Measurements from ENCODE around the gene NLRC5.
"Not testable (repeated sequence)": the region's sequence is repeated elsewhere in the genome, so short reads cannot be mapped to it uniquely, and the experiment has no call there.

NLRC5 gene

DNA sequence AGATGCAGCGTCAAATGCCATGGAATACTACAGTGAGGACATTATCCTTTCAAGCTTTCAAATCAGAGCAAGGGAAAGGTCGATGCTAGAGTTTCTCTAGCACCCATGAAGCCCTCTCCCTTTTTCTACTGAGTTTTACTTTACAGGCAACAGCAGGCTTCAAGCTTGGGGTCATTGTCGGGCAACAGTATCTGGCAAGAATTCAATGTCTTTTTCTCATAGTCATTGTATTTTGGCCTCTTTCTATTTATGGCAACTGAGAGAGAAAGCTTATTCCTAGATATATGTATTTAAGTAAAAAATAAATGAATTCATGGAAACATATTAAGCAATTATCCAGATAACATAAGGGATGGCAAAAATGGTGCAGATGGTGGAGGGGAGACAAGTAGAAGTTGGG lies 28.0 kb upstream of the NLRC5 start:
- no peak for DNase-seq

DNA sequence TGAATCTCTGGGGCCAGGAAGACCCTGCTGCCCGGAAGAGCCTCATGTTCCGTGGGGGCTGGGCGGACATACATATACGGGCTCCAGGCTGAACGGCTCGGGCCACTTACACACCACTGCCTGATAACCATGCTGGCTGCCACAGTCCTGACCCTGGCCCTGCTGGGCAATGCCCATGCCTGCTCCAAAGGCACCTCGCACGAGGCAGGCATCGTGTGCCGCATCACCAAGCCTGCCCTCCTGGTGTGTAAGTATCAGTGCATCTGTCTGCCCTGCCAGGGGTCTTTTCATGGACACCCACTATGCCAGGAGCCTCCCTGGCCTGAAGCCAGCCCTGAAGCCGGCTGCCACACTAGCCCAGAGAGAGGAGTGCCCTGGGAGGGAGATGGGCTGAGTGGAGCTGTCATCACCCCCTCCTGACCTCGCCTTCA lies 27.5 kb upstream of the NLRC5 start, which contains the start of gene CETP:
Gene CETP, plus strand, starts transcription at position 100 of the 431 bp plus-strand sequence. Its CDS starts 30 bp downstream, at position 130.
- DNase-seq, result no peak

DNA sequence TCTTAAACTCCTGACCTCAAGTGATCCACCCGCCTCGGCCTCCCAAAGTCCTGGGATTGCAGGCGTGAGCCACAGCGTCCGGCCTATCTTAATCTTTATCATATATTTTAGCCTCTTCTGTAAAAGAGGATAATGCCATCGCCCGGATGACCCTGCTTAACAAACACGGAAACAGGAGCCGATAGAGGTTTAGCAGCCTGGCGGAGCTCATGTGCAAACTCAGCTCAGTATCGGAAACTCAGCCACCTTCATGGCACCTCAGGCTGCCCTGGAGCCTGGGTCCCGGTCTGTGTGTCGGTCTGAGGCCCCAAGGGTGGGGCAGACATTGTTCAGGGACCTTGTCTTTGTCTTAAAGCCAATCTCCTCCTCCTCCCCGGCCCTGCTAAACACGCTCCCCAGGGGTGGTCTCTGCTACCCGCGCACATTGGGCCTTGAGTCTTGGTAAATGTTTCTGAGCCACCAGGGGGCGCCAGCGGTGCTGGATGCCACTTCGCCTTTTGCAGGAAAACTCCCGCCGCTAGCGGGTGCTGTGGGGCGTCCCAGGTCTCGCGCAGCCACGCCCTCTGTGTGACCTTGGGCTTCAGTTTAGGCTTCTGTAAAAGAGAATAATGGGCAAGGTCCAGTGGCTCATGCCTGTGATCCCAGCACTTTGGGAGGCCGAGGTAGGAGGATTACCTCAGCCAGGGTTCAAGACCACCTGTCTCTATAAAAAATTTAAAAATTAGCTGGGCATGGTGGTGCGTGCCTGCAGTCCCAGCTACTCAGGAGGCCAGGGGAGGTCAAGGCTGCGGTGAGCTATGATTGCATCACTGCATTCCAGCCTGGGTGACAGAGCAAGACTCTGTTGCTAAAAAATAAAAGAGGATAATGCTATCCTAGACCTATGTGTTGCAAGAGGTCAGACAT lies 24.9 kb upstream of the NLRC5 start:
- DNase-seq, result peak; percentile 89

DNA sequence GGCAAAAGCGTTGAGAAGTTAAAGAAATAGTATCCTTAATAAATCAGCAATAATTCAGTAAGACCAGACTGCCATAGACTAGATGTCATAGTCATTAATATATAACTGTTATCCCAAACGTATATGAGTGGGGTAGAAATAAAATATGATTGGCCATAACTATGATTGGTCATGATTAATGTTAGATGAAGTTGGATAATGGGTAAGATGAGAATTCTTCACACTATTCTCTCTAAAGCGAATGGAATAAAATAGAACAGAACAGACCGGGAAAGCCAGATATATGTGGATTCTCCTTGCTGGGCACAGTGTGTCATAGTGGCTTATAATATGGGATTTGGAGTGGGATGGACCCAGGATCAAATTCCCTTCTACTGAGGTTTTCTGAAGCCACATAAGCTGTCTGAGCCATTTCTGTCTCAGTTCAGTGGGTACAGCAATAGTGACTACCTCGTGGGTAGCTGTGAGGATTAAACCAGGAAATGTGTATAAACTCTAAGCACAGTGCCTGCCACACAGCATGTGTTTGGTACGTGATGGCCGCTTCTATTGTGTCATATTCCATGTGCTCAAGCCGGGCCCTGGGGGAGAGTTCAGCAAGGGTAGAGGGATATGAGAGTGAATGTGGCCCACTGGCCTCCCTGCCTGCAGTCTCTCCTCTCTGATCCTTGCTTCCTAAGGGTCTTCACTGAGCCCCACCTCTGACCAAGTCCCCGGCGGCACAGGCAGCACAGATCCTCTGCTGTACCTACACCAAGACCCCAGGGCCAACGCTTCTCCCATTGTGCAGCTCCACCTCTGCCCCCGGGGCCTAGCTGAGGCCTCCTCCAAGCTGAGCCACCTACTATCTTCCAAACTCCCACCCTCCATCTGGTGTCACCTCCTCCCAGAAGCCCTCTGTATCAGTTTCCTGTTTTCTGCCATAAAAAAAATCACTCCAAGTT lies 23.9 kb upstream of the NLRC5 start:
- no peak for DNase-seq

DNA sequence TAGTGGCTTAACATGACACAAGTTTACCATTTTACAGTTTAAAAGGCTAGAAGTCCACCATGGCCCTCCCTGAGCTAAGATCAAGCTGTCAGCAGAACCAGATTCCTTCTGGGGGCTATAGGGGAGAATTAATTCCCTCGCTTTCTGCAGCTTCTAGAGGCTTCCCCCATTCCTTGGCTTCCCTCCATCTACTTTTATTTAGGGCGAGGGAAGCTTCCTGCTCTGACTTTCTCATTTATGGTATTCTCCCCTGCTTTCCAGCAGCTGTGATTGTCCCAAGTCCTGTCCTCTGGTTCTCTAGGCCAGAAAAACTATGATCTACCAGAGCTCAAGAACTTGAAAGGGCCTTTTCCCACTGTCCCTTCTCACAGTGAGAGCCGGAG lies 23.3 kb upstream of the NLRC5 start:
- DNase-seq, result no peak

DNA sequence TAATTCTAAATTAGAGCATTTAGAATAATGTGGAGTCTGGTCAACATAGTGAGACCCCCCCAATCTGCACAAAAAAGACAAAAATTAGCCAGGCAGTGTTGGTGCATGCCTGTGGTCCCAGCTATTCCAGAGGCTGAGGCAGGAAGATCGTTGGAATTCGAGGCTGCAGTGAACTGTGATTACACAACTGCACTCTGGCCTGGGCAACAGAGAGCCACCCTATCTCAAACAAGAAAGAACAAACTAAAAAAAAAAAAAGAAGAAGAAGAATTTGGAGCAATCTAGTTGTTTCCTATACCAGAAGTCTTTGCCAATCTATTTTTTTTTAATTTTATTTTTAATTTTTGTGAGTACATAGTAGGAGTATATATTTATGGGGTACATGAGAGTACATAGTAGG lies 21.6 kb upstream of the NLRC5 start:
- no peak for DNase-seq

DNA sequence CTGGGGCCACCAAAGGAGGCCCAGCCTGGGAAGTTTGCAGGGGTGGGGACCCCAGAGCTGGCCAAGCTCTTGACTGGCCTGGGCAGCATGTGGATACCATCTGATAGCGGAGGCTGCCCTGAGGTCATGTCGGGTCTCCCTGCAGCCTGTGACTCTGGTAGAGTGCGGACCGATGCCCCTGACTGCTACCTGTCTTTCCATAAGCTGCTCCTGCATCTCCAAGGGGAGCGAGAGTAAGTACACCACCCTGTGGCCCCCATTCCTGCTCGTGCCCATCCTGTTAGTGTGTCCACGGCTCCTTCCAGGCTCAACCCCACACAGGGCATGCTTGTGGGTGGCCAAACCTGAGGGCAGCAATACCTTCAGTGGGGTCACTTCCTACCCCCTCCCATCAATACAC lies 19.6 kb upstream of the NLRC5 start:
- no peak for DNase-seq

DNA sequence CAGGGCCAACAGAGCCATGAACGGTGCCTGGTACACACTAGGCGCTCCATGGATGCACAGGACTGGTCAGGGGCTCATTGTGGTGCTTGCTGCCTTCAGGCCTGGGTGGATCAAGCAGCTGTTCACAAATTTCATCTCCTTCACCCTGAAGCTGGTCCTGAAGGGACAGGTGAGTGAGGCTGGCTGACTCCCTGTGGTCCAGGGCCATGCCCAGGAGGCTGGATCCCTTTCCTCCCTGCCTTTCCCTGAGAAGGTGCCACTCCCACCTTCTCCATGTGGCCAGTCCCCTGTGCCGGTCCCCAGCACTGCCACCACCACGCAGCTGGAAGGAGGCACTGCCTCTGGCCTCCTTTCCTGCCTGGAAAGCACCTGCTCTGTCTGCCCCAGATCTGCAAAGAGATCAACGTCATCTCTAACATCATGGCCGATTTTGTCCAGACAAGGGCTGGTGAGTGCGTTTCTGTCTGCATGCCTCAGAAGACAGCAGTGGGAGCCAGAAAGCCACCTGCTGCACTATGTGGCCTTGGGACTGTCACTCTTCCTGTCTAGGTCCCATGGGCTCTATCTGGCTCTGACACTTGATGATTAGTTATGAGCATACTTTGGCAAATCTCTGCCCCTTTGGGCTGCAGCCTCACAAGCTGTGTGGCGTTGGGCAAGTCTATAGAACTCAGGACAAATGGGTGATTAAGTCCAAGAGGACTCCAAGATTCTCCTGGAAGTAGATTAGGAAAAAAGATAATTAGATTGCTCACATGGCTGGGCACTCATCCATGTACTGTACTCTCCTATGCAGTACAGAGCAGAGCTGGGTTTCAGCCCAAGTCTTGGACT lies 18.2 kb upstream of the NLRC5 start:
- DNase-seq, result peak; percentile 53

DNA sequence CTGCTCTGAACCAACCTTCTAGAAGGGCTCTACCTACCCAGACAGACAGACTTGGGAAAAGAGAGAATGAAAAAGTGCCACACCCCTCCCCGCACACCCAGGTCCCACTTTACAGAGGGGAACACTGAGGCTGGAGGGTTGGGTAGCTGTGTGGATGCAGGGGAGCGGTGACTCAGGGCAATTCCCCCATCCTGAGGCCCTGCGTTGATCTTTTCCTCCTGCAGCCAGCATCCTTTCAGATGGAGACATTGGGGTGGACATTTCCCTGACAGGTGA lies 17.7 kb upstream of the NLRC5 start:
- no peak for DNase-seq

DNA sequence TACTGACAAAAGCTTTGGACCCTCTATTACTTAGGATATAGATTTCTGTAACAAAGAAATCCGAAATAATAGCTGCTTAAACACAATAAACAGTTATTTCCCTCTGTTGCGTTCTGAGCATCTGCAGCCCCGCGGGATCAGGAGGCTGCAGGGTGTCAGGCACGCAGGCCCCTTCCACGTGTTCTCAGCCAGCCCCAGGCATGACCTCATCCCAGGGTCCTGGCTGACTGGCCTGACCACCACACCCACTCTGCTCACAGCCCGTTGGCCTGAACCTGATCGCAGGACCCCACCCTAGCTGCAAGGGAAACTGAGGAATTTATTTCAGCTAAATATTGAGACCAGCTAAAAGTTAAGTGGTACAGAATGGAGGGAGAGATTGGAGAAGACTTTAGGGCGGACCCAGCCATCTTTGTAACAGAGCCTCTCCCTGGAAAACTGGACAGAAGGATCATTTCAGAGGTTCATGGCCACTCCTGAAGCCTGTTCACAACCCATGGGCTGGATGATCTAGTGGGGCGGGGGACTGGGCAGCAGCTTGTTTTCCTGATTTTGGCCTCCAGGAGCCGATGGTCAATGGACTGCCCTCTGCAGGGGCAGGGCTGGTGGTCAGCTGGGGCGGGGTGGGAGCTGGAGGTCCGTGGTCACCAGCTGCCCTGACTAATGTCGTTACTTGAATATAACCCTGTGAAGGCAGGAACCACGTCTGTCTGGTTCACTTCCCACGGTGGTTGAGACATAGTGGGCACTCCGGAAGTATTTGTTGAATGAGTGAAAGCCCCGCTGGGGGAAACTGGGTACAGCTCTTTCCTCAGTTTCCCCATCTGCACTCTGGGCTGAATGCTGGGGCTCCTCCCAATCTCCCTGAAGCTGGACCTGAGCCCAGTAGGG lies 16.7 kb upstream of the NLRC5 start:
- DNase-seq, result no peak

DNA sequence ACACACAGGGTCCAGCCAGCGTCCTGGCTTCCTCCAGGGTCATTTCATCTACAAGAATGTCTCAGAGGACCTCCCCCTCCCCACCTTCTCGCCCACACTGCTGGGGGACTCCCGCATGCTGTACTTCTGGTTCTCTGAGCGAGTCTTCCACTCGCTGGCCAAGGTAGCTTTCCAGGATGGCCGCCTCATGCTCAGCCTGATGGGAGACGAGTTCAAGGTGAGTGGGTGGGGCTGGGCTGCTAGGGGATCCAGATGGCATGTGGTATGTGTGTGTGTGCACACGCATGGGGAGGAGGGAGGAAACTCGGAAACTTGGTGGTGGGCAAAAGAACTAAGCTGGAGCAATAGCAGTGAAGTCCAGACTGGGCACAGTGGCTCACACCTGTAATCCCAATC lies 16.1 kb upstream of the NLRC5 start:
- no peak for DNase-seq

DNA sequence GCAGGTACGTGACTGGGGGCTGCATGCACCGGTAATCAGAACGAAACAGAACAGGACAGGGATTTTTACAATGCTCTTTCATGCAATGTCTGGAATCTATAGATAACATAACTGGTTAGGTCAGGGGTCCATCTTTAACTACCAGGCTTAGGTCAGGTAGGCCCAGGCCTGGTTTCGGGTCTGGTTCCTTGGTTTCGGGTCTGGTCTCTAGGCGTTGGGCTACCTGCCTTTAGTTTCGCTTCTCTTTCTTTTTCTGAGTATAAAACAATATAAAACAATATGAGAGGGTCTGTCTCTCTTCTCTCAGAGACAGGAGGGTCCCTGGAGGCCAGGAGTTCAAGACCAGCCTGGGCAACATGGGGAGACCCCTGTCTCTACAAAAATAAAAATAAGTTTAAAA lies 15.5 kb upstream of the NLRC5 start:
- not testable (repeated sequence) for DNase-seq

DNA sequence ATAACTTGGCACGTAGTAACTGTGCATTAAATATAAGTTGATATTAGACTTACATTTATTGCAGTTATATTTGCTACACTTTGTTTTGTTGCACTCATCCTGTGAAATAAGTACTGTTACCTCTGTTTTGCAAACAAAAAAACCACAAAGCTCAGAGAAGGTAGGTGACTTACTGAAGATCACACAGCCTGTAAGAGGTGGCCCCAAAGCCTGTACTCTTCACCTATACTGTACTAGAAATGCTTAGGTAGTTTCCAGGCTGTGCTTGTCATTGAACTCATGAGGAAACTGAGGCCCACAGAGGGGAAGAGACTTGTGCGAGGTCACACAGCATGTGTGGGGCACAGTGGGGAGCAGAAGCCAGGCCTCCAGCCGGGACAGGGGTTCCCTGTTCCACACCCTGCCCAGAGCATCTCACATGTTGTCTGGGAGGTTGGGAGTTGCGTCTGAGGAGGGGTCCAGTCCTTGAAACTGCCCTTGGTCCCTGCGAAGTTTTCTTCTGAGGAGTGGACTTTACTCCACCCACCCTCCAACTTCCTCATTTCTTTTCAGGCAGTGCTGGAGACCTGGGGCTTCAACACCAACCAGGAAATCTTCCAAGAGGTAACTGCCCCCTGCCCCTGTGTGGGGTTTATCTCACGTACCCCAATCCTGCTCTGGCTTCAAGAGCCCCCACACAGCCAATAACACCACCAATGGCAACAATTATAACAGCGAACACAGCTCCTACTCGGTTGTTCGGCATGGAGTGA lies 14.6 kb upstream of the NLRC5 start:
- no peak for DNase-seq

DNA sequence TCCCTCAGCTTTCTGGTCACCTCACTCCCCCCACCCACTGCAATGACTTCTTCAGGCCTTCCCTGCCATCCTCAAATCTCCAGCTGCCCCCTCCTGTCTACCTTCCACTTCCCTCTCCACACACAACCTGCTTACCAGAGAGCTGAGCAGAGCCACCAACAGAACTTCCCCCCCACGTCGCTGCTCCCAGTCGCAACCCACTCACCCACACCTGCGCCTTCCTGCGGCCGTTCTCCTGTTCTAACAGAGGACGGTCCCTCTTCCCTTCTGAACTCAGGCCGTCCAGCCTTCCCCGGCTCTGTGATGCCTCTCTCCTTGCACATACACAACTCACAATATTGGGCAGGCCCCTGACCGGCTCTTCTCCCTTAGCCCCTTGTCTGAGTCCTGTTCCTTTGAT lies 13.6 kb upstream of the NLRC5 start:
- no peak for DNase-seq

DNA sequence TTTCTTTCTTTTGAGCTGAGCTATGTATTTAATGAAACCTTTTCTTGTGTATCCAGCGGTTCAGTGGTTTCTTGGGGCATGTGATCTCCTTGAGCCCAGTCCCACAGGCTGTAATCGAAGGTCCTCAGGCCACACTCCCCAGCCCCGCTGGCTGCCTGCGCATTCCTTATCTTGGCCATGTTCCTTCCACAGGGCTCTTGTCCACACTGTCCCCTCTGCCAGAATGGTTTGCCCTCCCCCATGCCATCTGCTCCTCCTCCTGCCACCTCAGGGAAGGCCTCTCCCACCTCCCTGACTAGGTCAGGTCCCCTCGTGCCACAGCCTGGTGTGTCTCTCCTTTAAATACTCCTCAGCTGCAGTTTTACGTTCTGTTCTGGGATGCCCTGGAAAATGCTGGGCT lies 12.1 kb upstream of the NLRC5 start:
- no peak for DNase-seq

DNA sequence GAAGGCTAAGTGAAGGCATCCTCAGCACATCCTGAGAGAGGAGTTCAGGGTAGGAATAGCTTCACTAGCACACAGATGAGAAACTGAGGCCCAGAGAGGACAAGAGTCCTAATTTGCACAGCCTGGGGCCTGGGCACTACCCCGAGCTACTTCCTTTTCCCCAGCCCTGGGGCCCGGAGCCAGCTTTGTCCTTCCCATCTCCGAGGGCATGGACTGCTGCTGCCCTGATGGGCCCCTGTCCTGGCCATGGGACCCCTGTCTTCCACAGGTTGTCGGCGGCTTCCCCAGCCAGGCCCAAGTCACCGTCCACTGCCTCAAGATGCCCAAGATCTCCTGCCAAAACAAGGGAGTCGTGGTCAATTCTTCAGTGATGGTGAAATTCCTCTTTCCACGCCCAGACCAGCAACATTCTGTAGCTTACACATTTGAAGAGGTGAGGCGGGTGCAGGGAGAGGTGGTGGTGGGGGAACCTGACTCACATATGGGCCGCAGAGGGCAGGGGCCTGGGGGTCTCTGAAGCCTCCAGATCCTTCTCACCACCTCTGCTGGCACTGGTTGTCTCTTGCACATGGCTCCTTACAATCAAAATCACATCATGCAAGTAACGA lies 11.4 kb upstream of the NLRC5 start:
- DNase-seq, result no peak

DNA sequence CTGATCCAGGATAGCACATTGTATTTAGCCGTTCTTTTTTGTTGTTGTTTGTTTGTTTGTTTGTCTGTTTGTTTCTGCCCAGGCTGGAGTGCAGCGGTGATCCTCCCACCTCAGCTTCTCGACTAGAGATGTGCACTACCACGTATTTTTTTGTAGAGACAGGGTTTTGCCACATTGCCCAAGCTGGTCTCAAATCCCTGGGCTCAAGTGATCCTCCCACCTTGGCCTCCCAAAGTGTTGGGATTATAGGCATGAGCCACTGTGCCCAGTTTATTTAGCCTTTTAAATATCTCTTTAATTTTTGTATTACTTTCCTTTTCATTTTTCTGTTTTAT lies 9.2 kb upstream of the NLRC5 start:
- no peak for DNase-seq

DNA sequence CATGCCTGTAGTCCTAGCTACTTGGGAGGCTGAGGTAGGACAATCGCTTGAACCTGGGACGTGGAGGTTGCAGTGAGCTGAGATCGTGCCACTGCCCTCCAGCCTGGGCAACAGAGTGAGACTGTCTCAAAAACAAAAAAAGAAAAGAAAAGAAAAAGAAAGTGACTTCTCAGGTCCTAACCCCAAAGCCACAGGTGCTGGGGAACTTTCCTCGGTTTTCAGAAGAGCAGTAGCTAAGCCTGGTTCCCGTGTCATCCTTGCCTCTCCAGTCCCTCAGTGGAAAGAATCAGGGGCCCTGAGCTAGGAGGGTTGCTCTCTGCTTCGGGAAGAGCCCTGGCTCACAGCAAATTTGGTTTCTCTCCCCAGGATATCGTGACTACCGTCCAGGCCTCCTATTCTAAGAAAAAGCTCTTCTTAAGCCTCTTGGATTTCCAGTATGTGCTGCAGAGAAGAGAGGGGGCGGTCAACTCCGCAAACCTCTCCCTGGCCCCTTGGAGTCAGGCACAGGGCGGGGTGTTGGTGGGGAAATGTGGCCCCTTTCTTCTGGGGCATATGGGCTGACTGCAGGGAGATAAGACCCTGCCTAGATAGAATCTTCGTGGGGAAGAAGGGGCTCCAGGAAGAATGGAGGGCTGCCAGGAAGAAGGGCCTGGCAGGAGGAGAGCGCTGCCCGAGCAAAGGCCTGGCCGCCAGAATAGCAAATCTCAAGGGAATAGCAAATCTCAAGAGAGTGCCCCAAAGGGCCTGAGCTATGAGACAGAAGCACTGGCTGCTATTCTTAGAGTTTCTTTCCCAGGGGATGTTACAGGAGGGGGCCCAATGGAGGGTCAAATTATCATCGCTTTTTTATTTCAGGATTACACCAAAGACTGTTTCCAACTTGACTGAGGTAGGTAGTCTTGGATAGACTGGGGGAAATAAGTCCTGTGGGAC lies 8.3 kb upstream of the NLRC5 start:
- no peak for DNase-seq

DNA sequence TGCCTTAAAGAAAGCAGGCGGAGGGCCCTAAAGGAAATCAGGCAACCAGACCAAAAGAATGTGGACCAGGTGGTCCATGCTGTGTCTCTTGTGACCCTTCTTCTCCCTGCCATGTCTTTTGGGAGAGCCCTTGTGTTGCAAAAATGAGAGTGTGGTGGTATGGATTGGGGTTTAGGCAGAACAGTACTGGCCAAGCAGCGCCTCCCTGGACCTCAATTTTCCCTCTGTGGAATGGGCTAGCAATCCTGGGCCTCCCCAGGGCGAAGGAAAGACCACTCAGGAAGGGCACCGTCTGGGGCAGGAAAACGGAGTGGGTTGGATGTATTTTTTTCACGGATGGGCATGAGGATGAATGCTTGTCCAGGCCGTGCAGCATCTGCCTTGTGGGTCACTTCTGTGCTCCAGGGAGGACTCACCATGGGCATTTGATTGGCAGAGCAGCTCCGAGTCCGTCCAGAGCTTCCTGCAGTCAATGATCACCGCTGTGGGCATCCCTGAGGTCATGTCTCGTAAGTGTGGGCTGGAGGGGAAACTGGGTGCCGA lies 7.6 kb upstream of the NLRC5 start:
- DNase-seq, result no peak

DNA sequence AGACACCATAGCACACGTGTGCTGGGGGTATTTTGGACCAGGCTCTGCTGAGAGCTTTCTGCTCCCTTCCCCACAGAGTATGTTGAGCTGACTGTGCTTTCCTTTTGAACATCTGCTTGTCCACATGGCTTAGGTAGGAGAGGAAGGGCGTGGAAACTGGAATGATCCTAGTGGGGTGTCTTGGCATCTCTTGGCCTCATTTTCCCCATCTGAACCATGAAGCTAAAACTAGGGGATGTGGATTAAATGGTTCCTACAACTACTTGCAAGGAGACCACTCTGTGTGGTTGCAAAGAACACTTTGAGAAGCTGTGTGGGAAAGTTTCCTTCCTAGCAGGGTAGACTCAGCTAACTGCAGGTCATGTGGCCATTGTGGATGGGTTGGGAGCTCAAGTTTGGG lies 6.7 kb upstream of the NLRC5 start:
- DNase-seq, result no peak

Measured in CD4-positive, alpha-beta T cell treated with Interleukin-15 for 1 hour (primary cell).